NCI-H2171 (cell line): ENCODE data around the gene KRT12.

ENCODE experiments used
- DNase-seq: peaks from one replicate; lab custom pipeline; 2025; lab: John Stamatoyannopoulos, UW

KRT12 gene

DNA sequence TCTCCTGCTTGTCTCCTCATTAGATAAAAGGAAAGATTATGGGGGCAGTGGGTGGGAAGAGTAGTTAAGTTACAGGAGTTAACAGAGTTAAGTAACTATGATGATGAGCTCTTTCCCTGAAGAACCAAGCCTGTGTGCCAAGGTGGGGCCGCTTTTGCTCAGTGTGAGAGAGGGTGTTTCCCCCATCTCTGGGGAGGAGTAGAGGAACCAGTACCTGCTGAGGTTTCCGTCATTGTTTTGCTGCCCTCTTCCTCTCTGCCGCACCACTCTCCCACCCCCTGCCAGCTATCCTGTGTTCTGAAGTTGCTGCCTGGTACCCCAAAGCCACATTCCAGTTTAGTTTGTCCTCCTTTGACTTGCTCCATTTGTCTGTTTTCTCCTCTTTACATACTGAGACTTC, 23.8 kb downstream of the KRT12 start:
- no peak for DNase-seq

DNA sequence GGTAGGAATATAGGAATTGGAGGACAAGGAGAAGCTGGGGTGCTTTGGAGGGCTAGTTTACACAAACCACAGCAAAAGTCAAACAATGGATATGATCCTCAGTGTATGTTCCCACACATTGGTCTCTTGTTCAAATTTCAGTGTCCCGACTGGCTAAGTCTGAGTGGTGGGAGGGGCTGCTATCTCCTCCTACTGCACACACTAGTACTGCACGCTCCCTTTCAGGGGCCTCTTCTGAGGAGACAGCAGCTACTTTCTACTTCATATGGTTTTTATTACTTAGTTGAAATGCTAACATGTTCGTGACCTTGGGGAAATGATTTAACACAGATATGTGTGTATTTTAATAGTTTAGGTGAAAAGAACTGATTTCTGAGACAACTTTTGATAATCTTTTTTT, 25.8 kb downstream of the KRT12 start:
- no peak for DNase-seq

DNA sequence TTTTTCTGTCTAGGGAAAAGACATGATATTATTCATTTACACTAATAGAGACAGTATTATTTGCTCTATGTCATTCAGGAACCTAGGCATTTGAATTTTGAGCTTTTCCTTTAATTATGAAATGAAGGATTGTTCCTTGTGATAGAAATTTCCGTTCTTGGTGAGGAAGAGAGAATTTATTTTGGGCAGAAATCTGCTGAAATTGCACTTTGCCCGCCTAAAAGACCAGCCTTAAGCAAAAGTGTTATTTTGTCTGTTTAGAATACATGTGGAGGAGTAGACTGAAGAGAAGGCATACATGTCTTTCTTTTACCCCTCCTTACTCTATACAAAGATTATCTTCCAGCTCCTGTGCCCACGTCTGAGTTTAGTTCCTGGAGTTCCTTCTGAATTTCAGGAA, 27.8 kb downstream of the KRT12 start:
- no peak for DNase-seq

DNA sequence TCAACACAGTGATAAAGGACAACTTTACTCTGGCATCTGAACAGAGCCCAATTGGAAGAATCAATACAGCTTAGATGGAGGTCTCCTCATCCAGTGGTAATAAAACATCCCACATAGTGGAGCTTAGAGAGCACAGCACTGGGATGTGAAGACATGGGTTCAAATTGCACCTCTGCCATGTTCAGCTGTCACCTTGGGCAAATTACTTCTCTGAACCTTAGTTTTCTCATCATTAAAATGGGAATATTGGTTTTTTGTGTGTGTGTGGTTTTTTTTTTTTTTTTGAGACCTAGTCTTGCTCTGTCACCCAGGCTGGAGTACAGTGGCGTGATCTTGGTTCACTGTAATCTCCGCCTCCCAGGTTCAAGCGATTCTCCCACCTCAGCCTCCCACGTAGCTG, 31.0 kb downstream of the KRT12 start:
- DNase-seq, result no peak

DNA sequence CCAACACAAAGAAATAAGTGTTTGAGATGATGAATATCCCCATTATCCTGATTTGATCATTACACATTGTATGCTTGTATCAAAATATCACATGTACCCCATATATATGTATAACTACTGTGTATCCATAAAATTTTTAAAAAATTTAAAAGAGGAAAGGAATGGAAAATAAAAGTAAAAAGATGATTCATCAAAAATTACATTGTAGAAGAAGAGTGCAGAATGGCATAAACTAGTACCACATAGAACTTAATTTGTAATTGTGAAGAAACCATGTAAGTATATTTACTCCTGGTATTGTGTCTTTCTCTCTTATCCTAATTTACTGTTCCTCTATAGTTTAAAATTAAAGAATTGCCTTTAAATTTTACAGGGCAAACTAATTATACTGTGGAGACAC, 33.1 kb downstream of the KRT12 start:
- no peak for DNase-seq

DNA sequence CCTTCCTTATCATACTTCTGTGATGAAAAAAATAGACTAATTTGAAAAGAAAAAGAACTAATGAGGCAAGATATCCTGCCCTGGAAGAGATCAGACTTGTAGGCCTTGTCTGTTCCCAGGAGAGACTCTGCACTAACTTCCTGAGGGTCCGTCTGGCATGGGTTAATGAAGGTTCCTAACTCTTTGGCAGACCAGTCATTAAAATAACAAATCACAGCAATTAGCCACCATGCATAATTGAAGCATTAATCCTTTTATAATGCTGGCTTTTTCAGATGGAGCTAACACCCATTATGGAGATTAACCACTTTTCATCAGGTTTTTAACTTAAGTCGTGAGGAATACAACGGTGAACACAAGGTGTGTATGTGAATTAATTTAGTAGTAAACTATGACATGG, 34.2 kb downstream of the KRT12 start:
- DNase-seq, result no peak

DNA sequence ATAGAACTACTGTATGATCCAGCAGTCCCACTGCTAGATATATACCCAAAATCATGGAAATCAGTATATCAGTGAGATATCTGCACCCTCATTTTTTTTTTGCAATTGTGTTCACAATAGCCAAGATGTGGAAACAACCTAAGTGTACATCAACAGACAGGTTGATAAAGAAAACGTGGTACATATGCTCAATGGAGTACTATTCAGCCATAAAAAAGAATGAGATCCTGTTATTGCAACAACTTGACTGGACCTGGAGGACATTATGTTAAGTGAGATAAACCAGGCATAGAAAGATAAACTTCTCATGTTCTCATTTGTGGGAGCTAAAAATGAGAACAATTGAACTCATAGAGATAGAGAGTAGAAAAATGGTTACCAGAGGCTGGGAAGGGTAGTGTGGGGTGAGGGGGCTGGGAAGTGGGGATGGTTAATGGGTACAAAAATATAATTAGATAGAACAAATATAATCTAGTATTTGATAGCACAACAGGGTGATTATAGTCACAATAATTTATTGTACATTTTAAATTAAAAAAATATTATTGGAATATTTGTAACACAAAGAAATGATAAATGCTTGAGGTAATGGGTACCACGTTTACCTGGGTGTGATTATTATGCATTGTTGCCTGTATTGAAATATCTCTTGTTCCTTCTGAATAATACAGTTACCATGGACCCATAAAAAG, 36.8 kb downstream of the KRT12 start:
- DNase-seq, result no peak

DNA sequence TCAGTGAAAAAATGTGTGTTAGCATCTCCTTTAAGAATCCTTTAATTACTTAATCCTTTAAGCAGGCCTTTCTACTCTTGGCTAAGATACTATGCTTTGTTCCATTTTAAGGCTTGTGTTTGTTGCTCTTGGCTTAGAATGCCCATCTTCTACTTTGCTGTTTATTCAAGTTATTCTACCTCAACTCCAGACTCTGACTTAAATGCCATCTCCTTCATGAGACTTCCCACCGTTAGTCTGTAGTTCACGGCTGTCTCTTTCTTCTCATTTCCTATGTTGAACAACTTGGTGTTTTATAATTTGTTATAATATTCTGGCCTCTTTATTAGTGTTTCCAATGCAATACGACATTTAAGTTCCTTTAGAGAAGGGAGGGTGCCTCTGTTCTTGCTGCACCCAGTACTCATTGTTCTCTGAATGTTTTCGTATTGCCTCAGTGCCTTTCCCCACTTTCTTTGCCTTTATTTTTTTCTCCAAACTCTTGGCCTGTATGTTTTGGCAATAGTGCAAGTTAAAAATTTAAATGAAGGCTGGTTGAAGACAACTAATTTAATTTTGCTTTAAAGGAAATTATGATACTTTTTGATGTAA, 38.5 kb downstream of the KRT12 start:
- DNase-seq, result no peak

DNA sequence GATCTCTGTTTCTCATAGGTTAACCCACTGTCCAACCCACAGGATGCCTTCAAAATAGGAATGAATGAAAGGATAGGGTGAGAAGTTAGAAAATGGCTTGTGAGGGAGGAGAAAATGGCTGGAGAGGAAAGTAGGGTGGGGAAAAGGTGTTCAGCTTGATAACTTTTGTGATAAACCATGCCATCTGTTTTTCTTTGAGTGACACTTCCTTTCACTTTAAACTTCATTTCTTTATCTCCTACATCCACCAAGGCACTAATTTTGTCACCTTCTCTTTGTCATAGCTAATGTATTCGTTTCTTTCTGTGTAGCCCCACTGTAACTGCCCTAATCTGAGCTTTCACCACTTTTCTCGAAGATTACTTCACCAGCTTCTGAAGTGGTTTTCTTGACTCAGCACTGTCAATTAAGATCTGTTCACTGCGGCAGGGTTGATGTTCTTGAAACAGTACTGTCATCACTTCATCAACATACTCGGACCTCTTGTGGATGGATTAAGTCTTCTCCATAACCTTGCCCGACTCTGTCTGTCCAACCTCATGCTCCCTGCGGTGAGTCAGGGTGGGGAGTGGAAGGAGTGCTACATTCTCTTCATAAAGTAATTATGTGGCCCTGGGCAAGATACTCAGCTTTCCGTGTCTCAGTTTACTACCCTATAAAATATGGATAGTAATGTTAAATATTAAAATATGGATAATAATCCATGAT, 39.1 kb downstream of the KRT12 start:
- no peak for DNase-seq

DNA sequence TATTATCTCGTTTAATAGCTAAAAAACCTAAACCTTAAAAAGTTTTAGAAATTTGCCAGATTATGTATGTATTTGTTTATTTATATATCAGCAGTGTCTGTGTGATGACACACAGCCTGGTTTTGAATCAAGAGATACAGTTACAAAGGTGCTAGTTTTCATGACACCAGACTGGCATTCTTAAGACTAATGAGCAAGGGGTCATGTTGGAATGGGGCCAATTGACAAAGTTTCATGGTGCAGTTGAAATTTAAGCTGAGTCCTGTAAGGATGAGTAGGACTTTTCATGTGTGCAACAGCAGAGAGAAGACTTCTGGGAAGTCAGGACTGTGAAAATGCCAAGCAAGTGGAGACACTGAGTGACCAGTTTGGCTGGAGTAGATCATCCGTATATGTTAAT, 41.4 kb downstream of the KRT12 start:
- DNase-seq, result no peak

DNA sequence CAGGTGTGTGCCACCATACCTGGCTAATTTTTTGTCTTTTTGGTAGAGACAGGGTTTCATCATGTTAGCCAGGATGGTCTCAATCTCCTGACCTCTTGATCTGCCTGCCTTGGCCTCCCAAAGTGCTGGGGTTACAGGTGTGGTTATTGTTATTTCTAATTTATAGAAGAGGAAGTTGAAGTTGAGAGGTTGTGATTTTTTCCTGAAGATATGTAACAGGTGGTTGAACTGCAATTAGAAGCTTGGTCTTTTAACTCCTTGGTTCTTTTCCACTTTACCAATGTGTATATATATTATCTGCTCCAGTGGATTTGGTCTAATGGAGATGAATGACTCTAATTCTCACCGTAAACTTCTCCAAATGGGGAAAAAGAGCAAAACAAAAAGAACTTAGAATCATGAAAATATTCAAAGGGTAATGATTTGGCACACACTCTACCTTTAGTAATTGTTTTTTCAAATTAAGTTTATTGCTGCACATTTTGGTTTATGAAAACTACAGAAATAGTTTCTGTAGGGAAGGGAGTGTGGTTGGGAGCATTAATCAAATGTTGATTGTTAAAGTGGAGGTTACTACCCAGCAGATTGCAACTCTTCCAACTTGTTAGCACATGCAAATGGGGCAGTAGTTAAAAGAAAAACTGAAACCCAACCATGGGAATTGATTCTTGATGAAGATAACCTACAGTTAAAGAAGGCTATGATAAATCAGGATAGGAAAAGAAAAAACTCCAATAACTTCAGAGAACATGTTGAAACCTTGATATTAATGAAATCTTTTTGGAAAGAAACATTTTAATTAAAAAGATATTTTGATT, 42.8 kb downstream of the KRT12 start:
- DNase-seq, result no peak

DNA sequence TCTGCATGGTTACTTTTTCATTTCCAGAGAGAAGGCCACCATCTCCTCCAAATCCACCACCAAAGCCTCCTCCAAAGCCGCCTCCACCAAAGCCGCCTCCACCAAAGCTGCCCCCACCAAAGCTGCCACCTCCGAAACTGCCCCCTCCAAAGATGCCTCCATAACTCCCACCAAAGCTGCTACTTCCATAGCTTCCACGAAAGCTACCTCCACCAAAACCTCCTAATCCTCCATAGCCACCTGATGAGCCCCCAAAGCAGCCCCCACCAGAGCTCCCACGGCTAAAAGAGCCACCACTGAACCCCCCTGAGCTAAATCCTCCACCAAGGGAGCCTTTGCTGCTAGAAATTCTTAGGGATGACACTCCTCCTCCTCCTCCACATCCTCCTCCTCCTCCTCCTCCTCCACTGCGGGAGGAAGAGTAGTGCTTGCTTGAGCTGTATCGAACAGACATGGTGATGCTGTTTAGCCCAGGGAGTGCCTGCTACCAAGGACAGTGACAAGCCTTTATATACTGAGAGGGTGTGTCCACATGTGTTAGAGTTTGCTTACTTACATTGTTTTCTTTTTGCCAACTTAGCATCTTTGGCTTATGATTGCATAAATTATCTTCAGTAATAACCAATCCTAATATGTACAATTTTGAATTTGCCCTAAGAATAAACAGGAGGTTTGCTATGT, 44.8 kb downstream of the KRT12 start, which contains the start of gene KRT10:
KRT10 (minus strand) TSS at position 483 of the 681 bp plus-strand sequence; CDS start at position 454, 29 bp downstream.
- no peak for DNase-seq

DNA sequence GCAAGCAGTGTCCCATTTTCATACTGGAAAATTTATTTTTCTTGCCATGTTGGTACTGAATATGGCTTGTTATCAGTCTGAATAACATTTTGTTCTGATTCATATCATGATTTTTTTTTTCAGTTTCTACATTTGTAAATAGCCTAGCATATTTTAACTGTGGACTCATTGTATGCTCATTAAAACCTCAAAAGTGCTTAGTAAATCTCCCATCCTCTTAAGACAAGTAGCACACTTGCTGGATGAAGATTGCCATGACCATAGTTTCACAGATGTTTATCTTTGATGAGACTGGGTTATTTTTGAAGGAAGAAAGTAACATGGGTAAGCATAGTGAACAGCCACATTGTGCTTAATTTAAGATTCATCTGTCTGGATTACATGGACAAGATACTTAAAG, 45.5 kb downstream of the KRT12 start:
- no peak for DNase-seq

DNA sequence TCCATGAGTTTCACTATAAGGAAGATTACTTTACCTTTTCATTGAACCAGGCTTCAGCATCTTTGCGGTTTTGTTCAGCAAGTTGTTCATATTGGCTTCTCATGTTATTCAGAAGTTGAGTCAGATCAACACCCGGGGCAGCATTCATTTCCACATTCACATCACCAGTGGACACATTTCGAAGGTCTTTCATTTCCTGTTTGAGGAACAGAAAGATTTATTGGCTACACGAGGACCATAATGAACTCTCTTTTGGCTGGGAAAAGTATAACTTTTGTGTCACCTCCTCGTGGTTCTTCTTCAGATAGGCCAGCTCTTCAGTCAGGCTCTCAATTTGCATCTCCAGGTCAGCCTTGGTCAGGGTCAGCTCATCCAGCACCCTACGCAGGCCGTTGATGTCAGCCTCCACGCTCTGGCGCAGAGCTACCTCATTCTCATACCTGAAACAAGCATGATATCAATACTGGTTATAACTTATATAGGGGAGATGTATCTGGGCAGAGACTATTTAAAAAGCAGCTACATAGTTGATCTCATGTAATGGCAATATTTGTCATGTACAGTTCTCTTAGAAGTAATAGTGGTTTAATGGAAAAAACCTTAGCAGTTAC, 46.7 kb downstream of the KRT12 start:
- DNase-seq, result no peak

DNA sequence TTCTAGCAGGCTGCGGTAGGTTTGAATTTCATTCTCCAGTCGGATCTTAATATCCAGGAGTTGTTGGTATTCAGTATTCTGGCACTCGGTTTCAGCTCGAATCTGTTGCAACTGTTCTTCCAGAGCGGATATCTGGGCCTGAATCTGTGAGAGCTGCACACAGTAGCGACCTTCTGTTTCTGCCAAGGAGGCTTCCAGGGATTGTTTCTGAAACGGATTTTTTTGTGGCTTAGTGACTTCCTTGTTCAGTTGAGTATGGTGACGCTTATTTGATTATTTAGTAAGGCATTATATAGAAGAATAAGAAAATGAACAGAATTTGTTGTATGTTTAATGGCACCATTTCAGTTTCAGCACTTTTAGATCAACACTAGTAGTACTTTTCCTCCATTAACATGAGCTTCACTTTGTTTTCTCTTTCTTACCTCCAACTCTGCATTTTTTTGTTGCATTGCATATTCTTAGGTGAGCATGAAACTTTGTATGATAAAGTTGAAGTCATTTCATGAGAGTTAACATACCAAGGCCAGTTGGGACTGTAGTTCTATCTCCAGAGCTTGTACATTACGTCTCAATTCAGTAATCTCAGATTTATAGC, 47.4 kb downstream of the KRT12 start:
- DNase-seq, result no peak

DNA sequence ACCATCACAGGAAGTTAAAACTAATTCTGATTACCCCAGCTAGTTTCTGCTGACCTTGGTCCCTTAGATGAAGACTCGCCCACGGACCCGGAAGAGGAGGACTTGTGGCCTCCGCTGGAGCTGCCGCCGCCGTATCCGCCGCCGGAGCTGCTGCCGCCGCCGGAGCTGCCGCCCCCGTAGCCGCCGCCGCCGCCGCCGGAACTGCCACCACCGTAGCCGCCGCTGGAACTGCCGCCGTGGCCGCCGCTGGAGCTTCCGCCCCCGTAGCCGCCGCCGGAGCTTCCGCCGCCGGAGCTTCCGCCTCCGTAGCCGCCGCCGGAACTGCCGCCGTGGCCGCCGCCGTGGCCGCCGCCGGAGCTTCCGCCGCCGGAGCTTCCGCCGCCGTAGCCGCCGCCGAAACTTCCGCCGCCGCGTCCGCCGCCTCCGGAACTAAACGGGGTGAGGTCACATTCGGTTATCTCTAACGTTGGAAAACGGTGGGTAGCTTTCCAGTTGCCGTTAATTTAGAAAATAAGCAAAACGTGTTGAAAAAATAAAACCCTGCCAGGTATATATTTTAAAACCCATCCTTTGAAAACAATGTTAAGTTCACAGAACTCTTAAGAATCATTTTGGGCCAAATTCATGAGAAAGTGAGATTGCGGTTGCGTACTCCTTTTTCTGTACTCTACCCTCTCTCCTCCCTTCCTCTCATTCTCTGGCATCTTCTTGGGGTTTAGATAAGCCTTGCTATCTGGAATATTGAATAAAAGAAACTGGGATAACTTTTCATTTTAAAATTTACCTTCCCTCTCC, 48.1 kb downstream of the KRT12 start:
- DNase-seq, result peak; percentile 71

DNA sequence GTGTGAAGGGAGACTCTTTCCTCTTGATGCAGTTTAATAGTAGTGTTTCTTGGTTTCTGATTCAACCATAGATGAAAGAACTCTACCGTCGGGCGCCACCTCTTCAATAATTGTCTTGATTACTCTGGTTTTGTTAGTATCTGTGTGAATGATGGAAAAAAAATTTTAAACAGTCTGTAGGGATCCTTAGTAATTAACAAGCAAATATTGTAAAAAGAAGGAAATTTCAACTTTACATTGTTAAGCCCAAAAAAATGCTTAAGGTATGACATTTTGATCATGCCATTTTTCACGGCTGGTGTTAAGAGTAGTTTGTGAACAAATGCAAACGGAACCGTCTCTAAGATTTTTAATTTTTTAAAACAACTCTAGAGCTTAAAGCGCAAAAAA, 48.7 kb downstream of the KRT12 start:
- DNase-seq, result no peak

DNA sequence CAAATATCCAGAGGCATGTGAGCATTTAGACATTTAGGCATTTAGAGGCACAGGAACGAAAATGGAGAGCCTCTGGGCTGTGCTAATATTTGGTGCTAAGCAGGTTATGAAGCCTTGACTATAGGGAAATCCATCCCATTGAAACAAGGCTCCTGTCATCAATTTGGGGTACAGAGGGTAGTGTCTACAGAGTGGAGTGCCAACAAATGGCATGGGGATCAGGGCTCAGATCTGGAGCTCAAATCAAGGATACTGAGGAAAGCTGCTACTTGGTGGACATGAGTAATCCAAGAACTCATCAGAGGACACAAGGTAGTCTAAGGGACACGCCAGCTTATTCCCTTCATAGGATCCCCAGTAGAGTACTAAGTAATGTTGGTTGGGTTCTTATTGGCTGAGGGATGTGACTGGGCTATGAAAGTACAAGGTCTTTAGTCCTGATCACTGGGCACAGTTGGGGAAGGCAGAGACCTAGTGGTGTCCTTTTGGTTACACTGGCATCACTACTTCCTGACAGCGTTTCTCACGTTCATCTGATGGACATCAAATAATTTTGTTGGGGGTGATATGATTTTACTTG, 49.8 kb downstream of the KRT12 start:
- DNase-seq, result no peak

DNA sequence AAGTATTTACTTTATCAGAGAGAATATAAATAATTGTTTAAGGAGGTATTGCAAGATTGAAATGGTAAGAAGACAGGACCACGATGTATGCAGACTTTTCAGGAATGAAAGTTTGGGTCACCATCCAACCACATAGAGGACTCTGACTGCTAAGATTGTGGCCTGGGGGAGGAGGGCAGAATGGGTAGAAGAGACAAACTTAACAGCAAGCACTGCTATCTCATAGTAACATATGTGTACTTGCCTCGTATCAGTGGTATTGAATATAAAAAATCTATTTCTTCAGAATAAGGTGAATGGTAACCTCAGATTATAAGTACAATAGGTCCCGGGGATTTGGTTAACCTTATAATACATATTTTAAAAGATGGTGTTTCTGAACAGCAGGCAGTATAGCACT, 50.5 kb downstream of the KRT12 start:
- no peak for DNase-seq

DNA sequence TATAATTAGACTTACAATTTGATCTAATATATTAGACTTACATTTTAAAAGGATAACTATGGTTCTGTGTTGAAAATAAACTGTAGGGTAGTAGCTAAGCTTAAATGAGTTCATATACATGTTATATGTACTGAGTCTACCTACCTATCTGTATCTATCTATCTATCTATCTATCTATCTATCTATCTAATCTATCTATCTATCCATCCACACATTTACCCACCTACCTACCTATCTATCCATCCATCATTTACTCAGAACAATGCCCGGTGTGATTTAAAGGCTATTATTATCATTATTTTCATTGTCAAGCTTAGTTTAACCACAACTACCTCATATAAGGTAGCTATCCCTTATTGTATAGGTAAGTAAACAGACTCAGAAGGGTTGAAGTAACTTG, 51.6 kb downstream of the KRT12 start:
- no peak for DNase-seq
